ENCODE measurements around the gene TSBP1. TPM values are rescaled to one million over a fixed set of nuclear protein-coding genes. Genes with fewer than 3 reads are reported as not detected.

TSBP1 gene
- total RNA-seq, 2 donors from 2014 or later: not detected

Small RNA genes within 50 kb of the gene (small RNA-seq; reads per million reads assigned to genes)
- gene RNU6-603P: not detected

Other genes starting within 250 kb of the TSBP1 start
- 10 to 100 TPM; 26.5 to 32.3 TPM for gene ATF6B, start 243.7 kb downstream of the TSBP1 start, total RNA-seq
- gene FKBPL, start 241.6 kb downstream of the TSBP1 start, total RNA-seq: 1 to 10 TPM; 1.0 to 1.6 TPM
- gene PRRT1, start 220.0 kb downstream of the TSBP1 start, total RNA-seq: not detected
- gene PPT2, start 217.8 kb downstream of the TSBP1 start, total RNA-seq: 1 to 10 TPM; 3.6 to 9.9 TPM
- gene EGFL8, start 207.3 kb downstream of the TSBP1 start, total RNA-seq: 1 to 10 TPM; 5.7 to 6.9 TPM
- 10 to 100 TPM; 13.2 to 16.1 TPM for gene AGPAT1, start 195.8 kb downstream of the TSBP1 start, total RNA-seq
- gene RNF5, start 193.5 kb downstream of the TSBP1 start, total RNA-seq: 10 to 100 TPM; 34.0 to 62.0 TPM
- gene AGER, start 187.7 kb downstream of the TSBP1 start, total RNA-seq: 1 to 10 TPM; 3.0 to 4.9 TPM
- gene PBX2, start 181.7 kb downstream of the TSBP1 start, total RNA-seq: 10 to 100 TPM; 28.8 to 31.3 TPM
- 1 to 10 TPM; 1.3 to 6.0 TPM for gene GPSM3, start 179.3 kb downstream of the TSBP1 start, total RNA-seq
- gene NOTCH4, start 147.8 kb downstream of the TSBP1 start, total RNA-seq: 10 to 100 TPM; 10.6 to 48.1 TPM
- gene BTNL2, start 35.3 kb upstream of the TSBP1 start, total RNA-seq: not detected
- 100 to 1,000 TPM in 1 of 2 donors, 10 to 100 TPM in 1; 20.1 to 129 TPM for gene HLA-DRA, start 68.0 kb upstream of the TSBP1 start, total RNA-seq
- 10 to 100 TPM in 1 of 2 donors, 1 to 10 TPM in 1; 1.3 to 19.8 TPM for gene HLA-DRB5, start 158.4 kb upstream of the TSBP1 start, total RNA-seq
- 10 to 100 TPM; 20.5 to 30.3 TPM for gene HLA-DRB1, start 217.9 kb upstream of the TSBP1 start, total RNA-seq

Measured in body of pancreas (tissue), 2 donors.